ENCODE data around the gene CXCL8.

Gene CXCL8

GRCh38 chr4:73705056-73705432 is 35.3 kb upstream of the CXCL8 start:
- Histone ChIP-seq H3K4me3 (ENCODE audit: extremely low read depth, insufficient read depth, low read length, poor library complexity, severe bottlenecking) (no peak overlapping the region), H3K4me1 (ENCODE audit: control insufficient read depth, insufficient read depth, low read length, poor library complexity, severe bottlenecking) (peaks cover 34% of the 10 kb centered on the region), H3K9me3 (ENCODE audit: control insufficient read depth, low read length) (no peaks in the 10 kb centered on the region), H3K27ac (ENCODE audit: low read depth, low read length, severe bottlenecking) (peak overlapping the region; percentile 33), H3K36me3 (ENCODE audit: control insufficient read depth, insufficient read depth, low read length) (no peaks in the 10 kb centered on the region)
- no CpG with 5 or more reads among the region's 1 CpG for WGBS, 2 experiments (ENCODE audit: insufficient coverage in 2 of 2)

DNA sequence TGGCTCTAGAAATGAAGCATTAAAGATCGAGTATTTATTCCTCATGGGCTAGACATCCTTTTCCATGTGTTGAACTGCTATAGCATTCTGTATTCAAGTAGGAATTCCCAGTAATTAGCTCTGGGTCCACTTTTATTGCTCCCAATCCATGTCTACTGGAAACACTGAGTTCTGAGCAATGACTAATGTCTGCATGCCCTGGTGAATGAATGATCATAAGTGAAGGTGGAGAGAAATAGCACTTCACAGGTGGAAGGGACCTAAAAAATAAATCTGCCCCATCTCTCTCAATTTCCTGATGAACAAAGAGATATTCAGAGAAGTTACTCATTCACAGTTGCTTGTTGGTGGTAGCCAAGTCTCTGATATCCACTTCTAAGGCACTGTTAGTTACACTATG is 34.6 kb upstream of the CXCL8 start:
- Histone ChIP-seq H3K4me1 (ENCODE audit: control insufficient read depth, insufficient read depth, low read length, poor library complexity, severe bottlenecking) (peaks cover 34% of the 10 kb centered on the region), H3K4me3 (ENCODE audit: extremely low read depth, insufficient read depth, low read length, poor library complexity, severe bottlenecking) (no peak overlapping the region), H3K9me3 (ENCODE audit: control insufficient read depth, low read length) (no peaks in the 10 kb centered on the region), H3K27ac (ENCODE audit: low read depth, low read length, severe bottlenecking) (peak overlapping the region; percentile 33), H3K36me3 (ENCODE audit: control insufficient read depth, insufficient read depth, low read length) (no peaks in the 10 kb centered on the region)
- 90 to 100% methylated on average over 1 of the region's 1 CpG for WGBS, 2 experiments (ENCODE audit: insufficient coverage in 2 of 2)

DNA sequence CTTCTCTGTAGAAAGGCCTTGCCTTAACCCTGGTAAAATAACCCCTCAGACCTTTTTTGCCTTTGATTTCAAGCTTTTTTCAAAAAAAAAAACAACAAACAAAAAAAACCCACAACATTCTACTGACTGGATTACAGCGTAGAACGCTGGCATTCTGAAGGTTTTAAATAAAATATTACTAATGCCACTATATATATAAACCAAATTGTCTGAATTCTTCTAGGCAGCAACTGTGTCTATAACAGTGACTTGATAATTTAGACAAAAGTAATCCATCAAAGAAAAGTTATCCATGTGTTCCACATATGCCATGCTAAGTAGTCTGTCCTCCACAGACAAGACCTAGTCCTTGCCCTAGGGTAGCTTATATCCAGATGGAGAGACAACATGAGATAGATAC is 33.6 kb upstream of the CXCL8 start:
- H3K36me3 ChIP-seq (ENCODE audit: control insufficient read depth, insufficient read depth, low read length) = no peaks in the 10 kb centered on the region

DNA sequence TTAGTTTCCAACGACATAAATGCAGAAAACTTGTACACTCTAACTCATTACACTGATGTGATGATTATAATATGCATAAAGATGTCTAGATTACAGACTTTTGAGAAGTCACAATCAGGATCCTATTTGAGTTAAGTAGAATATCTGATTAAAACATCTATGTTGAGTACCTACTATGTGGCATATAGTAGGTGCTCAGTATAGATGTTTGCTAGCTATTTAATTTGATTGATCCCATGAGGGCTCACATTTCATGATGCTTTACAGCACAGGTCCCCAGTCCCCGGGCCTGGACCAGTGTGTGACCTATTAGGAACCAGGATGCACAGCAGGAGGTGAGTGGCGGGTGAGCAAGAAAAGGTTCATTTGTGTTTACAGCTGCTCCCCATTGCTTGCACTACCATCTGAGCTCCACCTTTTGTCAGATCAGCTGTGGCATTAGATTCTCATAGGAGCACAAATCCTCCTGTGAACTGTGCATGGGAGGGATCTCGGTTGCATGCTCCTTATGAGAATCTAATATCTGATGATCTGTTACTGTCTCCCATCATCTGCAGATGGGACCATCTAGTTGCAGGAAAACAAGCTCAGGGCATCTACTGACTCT is 33.0 kb upstream of the CXCL8 start:
- peaks cover 39% of the 10 kb centered on the region for H3K4me1 ChIP-seq (ENCODE audit: control insufficient read depth, insufficient read depth, low read length, poor library complexity, severe bottlenecking)
- H3K9me3 ChIP-seq (ENCODE audit: control insufficient read depth, low read length) = no peaks in the 10 kb centered on the region

More for the DNA sequence above, 33.6 kb upstream of the CXCL8 start:
- H3K4me3 ChIP-seq (ENCODE audit: extremely low read depth, insufficient read depth, low read length, poor library complexity, severe bottlenecking) = no peak overlapping the region
- H3K4me1 ChIP-seq (ENCODE audit: control insufficient read depth, insufficient read depth, low read length, poor library complexity, severe bottlenecking) = peaks cover 34% of the 10 kb centered on the region
- no peak overlapping the region for H3K27ac ChIP-seq (ENCODE audit: low read depth, low read length, severe bottlenecking)
- no CpG with 5 or more reads among the region's 2 CpGs for WGBS, 2 experiments (ENCODE audit: insufficient coverage in 2 of 2)
- no peaks in the 10 kb centered on the region for H3K9me3 ChIP-seq (ENCODE audit: control insufficient read depth, low read length)

GRCh38 chr4:73707918-73708577 is 32.3 kb upstream of the CXCL8 start:
- H3K9me3 ChIP-seq (ENCODE audit: control insufficient read depth, low read length) = no peaks in the 10 kb centered on the region
- peaks cover 41% of the 10 kb centered on the region for H3K4me1 ChIP-seq (ENCODE audit: control insufficient read depth, insufficient read depth, low read length, poor library complexity, severe bottlenecking)
- WGBS, 2 experiments (ENCODE audit: insufficient coverage in 2 of 2) = 13 to 36% methylated on average over 4 of the region's 7 CpGs
- no peaks in the 10 kb centered on the region for H3K36me3 ChIP-seq (ENCODE audit: control insufficient read depth, insufficient read depth, low read length)
- no peak overlapping the region for H3K4me3 ChIP-seq (ENCODE audit: extremely low read depth, insufficient read depth, low read length, poor library complexity, severe bottlenecking)
- peak overlapping the region; percentile 88 for H3K27ac ChIP-seq (ENCODE audit: low read depth, low read length, severe bottlenecking)

More for the DNA sequence above, 33.0 kb upstream of the CXCL8 start:
- no peak overlapping the region for H3K4me3 ChIP-seq (ENCODE audit: extremely low read depth, insufficient read depth, low read length, poor library complexity, severe bottlenecking)
- no peaks in the 10 kb centered on the region for H3K36me3 ChIP-seq (ENCODE audit: control insufficient read depth, insufficient read depth, low read length)
- no peak overlapping the region for H3K27ac ChIP-seq (ENCODE audit: low read depth, low read length, severe bottlenecking)
- 100% methylated on average over 1 to 2 of the region's 4 CpGs for WGBS, 2 experiments (ENCODE audit: insufficient coverage in 2 of 2)

DNA sequence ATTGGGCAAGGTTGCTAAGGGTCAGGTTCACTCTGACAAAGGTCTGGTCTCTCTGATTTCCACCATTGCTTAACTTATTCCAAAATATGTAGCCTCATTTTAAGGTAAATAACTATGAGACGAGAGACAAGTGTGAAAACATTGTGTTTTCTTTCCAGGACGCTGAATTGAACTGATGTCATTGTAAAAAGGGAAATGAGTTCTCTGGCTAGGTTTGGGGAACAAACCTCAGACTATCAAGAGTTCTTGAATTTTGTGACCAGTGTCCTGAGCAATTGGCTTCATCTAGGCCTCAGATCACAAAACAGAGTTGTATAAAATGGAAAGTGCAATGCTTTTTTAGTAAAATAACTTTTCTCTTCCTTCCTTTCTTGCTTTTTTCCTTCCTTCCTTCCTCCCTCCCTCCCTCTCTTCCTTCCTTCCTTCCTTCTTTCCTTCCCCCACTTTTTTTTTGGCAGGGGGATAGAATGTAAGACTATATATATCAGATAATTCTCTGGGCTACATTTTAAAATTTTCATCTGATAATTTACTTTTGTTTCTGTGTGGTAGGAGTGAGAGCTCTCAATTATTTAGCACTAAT is 30.8 kb upstream of the CXCL8 start:
- Histone ChIP-seq H3K36me3 (ENCODE audit: control insufficient read depth, insufficient read depth, low read length) (no peaks in the 10 kb centered on the region), H3K9me3 (ENCODE audit: control insufficient read depth, low read length) (no peaks in the 10 kb centered on the region), H3K27ac (ENCODE audit: low read depth, low read length, severe bottlenecking) (no peak overlapping the region), H3K4me1 (ENCODE audit: control insufficient read depth, insufficient read depth, low read length, poor library complexity, severe bottlenecking) (peaks cover 37% of the 10 kb centered on the region), H3K4me3 (ENCODE audit: extremely low read depth, insufficient read depth, low read length, poor library complexity, severe bottlenecking) (no peak overlapping the region)
- 81 to 90% methylated on average over 2 of the region's 2 CpGs for WGBS, 2 experiments (ENCODE audit: insufficient coverage in 2 of 2)

GRCh38 chr4:73710094-73710493 is 30.3 kb upstream of the CXCL8 start:
- no peaks in the 10 kb centered on the region for H3K36me3 ChIP-seq (ENCODE audit: control insufficient read depth, insufficient read depth, low read length)
- H3K9me3 ChIP-seq (ENCODE audit: control insufficient read depth, low read length) = no peaks in the 10 kb centered on the region
- WGBS, 2 experiments (ENCODE audit: insufficient coverage in 2 of 2) = 77% methylated on average over 2 of the region's 3 CpGs; no CpG with 5 or more reads in 1 of the 2 experiments
- no peak overlapping the region for H3K4me3 ChIP-seq (ENCODE audit: extremely low read depth, insufficient read depth, low read length, poor library complexity, severe bottlenecking)
- no peak overlapping the region for H3K27ac ChIP-seq (ENCODE audit: low read depth, low read length, severe bottlenecking)
- peaks cover 34% of the 10 kb centered on the region for H3K4me1 ChIP-seq (ENCODE audit: control insufficient read depth, insufficient read depth, low read length, poor library complexity, severe bottlenecking)

- no peaks in the 10 kb centered on the region for H3K36me3 ChIP-seq (ENCODE audit: control insufficient read depth, insufficient read depth, low read length)
- H3K9me3 ChIP-seq (ENCODE audit: control insufficient read depth, low read length) = no peaks in the 10 kb centered on the region
- WGBS, 2 experiments (ENCODE audit: insufficient coverage in 2 of 2) = 89 to 100% methylated on average over 2 of the region's 2 CpGs
- peaks cover 23% of the 10 kb centered on the region for H3K4me1 ChIP-seq (ENCODE audit: control insufficient read depth, insufficient read depth, low read length, poor library complexity, severe bottlenecking)
- no peak overlapping the region for H3K4me3 ChIP-seq (ENCODE audit: extremely low read depth, insufficient read depth, low read length, poor library complexity, severe bottlenecking)
- H3K27ac ChIP-seq (ENCODE audit: low read depth, low read length, severe bottlenecking) = no peak overlapping the region
These were observed 28.4 kb upstream of the CXCL8 start for GRCh38 chr4:73711989-73712388.

DNA sequence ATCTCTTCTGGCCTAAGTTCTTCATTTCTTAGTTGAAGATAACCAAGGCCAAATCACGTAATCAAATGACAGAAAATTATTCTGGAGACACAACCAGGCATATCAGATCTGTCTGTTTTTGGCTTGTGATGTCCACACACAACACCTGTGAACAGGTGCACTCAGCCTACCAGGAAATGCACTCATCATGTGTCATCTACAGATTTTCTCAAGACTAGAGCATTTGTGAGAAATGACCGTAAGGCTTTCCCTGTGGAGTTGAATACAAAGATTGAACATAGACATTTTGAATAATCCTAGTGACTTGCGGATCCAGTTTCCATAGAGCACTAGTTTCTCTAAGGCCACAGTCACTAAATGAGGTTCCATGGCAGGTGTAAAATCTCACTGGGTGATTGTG is 26.7 kb upstream of the CXCL8 start:
- 92 to 100% methylated on average over 2 of the region's 3 CpGs for WGBS, 2 experiments (ENCODE audit: insufficient coverage in 2 of 2)
- Histone ChIP-seq H3K4me3 (ENCODE audit: extremely low read depth, insufficient read depth, low read length, poor library complexity, severe bottlenecking) (no peak overlapping the region), H3K9me3 (ENCODE audit: control insufficient read depth, low read length) (no peaks in the 10 kb centered on the region), H3K4me1 (ENCODE audit: control insufficient read depth, insufficient read depth, low read length, poor library complexity, severe bottlenecking) (peaks cover 15% of the 10 kb centered on the region), H3K27ac (ENCODE audit: low read depth, low read length, severe bottlenecking) (no peak overlapping the region), H3K36me3 (ENCODE audit: control insufficient read depth, insufficient read depth, low read length) (no peaks in the 10 kb centered on the region)

GRCh38 chr4:73714647-73715046 is 25.7 kb upstream of the CXCL8 start:
- no peak overlapping the region for H3K4me3 ChIP-seq (ENCODE audit: extremely low read depth, insufficient read depth, low read length, poor library complexity, severe bottlenecking)
- no peaks in the 10 kb centered on the region for H3K9me3 ChIP-seq (ENCODE audit: control insufficient read depth, low read length)
- H3K27ac ChIP-seq (ENCODE audit: low read depth, low read length, severe bottlenecking) = no peak overlapping the region
- no peaks in the 10 kb centered on the region for H3K36me3 ChIP-seq (ENCODE audit: control insufficient read depth, insufficient read depth, low read length)
- WGBS, 2 experiments (ENCODE audit: insufficient coverage in 2 of 2) = no CpG with 5 or more reads among the region's 2 CpGs
- H3K4me1 ChIP-seq (ENCODE audit: control insufficient read depth, insufficient read depth, low read length, poor library complexity, severe bottlenecking) = peaks cover 6% of the 10 kb centered on the region

- Histone ChIP-seq H3K9me3 (ENCODE audit: control insufficient read depth, low read length) (no peaks in the 10 kb centered on the region), H3K36me3 (ENCODE audit: control insufficient read depth, insufficient read depth, low read length) (no peaks in the 10 kb centered on the region), H3K4me1 (ENCODE audit: control insufficient read depth, insufficient read depth, low read length, poor library complexity, severe bottlenecking) (peaks cover 6% of the 10 kb centered on the region), H3K4me3 (ENCODE audit: extremely low read depth, insufficient read depth, low read length, poor library complexity, severe bottlenecking) (no peak overlapping the region), H3K27ac (ENCODE audit: low read depth, low read length, severe bottlenecking) (no peak overlapping the region)
- WGBS, 2 experiments (ENCODE audit: insufficient coverage in 2 of 2) = 78% methylated on average over 1 of the region's 2 CpGs; no CpG with 5 or more reads in 1 of the 2 experiments
These were observed 24.7 kb upstream of the CXCL8 start for GRCh38 chr4:73715659-73716058.
